Panc1 (cell line): Measurements from ENCODE around the gene RRM2. TPM values are rescaled to one million over a fixed set of nuclear protein-coding genes. Genes with fewer than 3 reads are reported as not detected.

Source experiments
- ATAC-seq: fragments of 200-7000 bp; cut with Tn5 transposase; 2 replicates; pipeline ENCODE4 v1.9.1; 2020; ENCODE audit warnings: mild to moderate bottlenecking, moderate library complexity
- BruUV-seq: library from RNA; stranded (reverse); fragments of 400-500 nt; replicated peaks from 2 replicates; lab custom pipeline; 2021; lab: Mats Ljungman, UMichigan
- CTCF ChIA-PET: fragments of 300-600 bp; sonication (Branson Sonifier 250); formaldehyde crosslinking; loops from one replicate; lab custom pipeline; 2022; ENCODE audit warnings: antibody characterized with exemption; lab: Charles Lee
- POLR2A ChIA-PET: fragments of 300-600 bp; sonication (Branson Sonifier 250); formaldehyde crosslinking; loops from one replicate; lab custom pipeline; 2022; ENCODE audit warnings: antibody characterized with exemption; lab: Charles Lee
- DNase-seq: peaks from one replicate; pipeline ENCODE4 v3.0.0-alpha.2; 2010; ENCODE audit warnings: low read depth, low spot score
- H3K27ac ChIP-seq: 2 replicates; pipeline ENCODE4 v1.5.1; 2011; ENCODE audit warnings: mild to moderate bottlenecking, low read length, inconsistent platforms
- H3K27me3 ChIP-seq: fragments of 200-500 bp; sonication (Bioruptor generic); 2 replicates; pipeline ENCODE4 v1.6.0; 2014; ENCODE audit warnings: low read length, inconsistent platforms; ENCODE audit not compliant: control insufficient read depth, insufficient read depth
- H3K36me3 ChIP-seq: fragments of 200-500 bp; sonication (Bioruptor generic); 2 replicates; pipeline ENCODE4 v1.5.1; 2014; ENCODE audit warnings: inconsistent platforms, mild to moderate bottlenecking, low read length, moderate library complexity; ENCODE audit not compliant: control insufficient read depth, insufficient read depth
- H3K4me1 ChIP-seq: 2 replicates; pipeline ENCODE4 v1.5.1; 2011; ENCODE audit warnings: inconsistent platforms, mild to moderate bottlenecking, low read length, moderate library complexity; ENCODE audit not compliant: control insufficient read depth, insufficient read depth
- H3K4me3 ChIP-seq, 2 experiments: 2 replicates each; pipeline ENCODE4 v1.5.1; 2011 to 2012; ENCODE audit warnings: low read depth in 2 of 2, low read length in 2 of 2, mild to moderate bottlenecking in 2 of 2, inconsistent platforms in 1 of 2, moderate library complexity in 1 of 2
- H3K9me3 ChIP-seq: fragments of 200-500 bp; sonication (Bioruptor generic); 2 replicates; pipeline ENCODE4 v1.5.1; 2014; ENCODE audit warnings: low read depth, mild to moderate bottlenecking, inconsistent platforms, low read length, moderate library complexity; ENCODE audit not compliant: control insufficient read depth, insufficient read depth
- CTCF ChIP-seq: fragments of 450-650 bp; IDR thresholded peaks from 2 replicates; pipeline ENCODE4 v1.5.1; 2017; ENCODE audit warnings: mild to moderate bottlenecking
- POLR2AphosphoS5 ChIP-seq: IDR thresholded peaks from 2 replicates; pipeline ENCODE4 v1.6.1; 2012; ENCODE audit warnings: mild to moderate bottlenecking, low read depth, low read length, moderate library complexity
- REST ChIP-seq, 2 experiments: IDR thresholded peaks; 2 replicates each; pipeline ENCODE4 v1.6.1; 2011 to 2012; ENCODE audit warnings: low read depth in 2 of 2, control low read depth in 1 of 2, low read length in 1 of 2, mild to moderate bottlenecking in 1 of 2, moderate library complexity in 1 of 2; ENCODE audit not compliant: insufficient read depth in 1 of 2
- SIN3A ChIP-seq: IDR thresholded peaks from 2 replicates; pipeline ENCODE4 v1.6.1; 2012; ENCODE audit warnings: low read depth, mild to moderate bottlenecking, low read length, moderate library complexity, borderline replicate concordance; ENCODE audit not compliant: insufficient read depth
- TCF7L2 ChIP-seq: IDR thresholded peaks from 2 replicates; pipeline ENCODE4 v1.6.1; 2011; ENCODE audit warnings: mild to moderate bottlenecking, low read depth, low read length, inconsistent platforms
- in situ Hi-C: cut with HindIII; loops from 2 replicates; pipeline ENCODE4 v1.10.0; 2016; ENCODE audit warnings: low sequenced_read_pairs, low pct_unique_long_range_greater_than_20kb
- intact Hi-C: fragments of 100-400 bp; cut with micrococcal nuclease; formaldehyde crosslinking; loops from one replicate; pipeline ENCODE4 v1.10.0; 2022; ENCODE audit not compliant: unreplicated experiment
- total RNA-seq: library from RNA; stranded (reverse); gene quantifications from one replicate; pipeline ENCODE4 v1.2.1, GENCODE V29; 2021; ENCODE audit not compliant: unreplicated experiment

The RRM2 gene
- total RNA-seq, 1 experiment from 2014 or later, result 294 TPM

GRCh38 chr2:10085043-10085667 lies 37.4 kb upstream of the RRM2 start:
- BruUV-seq, result no TSS peak
- peaks cover 11% of the 10 kb centered on the region for H3K4me1 ChIP-seq
- TF ChIP-seq REST (IDR thresholded peaks at IDR 0.05; ENCODE audit: insufficient read depth in 1 of 2, low read depth in 2 of 2, low read length in 1 of 2), result no peak
- no peak for TF ChIP-seq TCF7L2
- TF ChIP-seq CTCF, result no peak
- TF ChIP-seq POLR2AphosphoS5, result no peak
- CTCF ChIA-PET, result interaction anchor here (0.6 to 1.2 kb wide), 2 partner anchors 11 to 13 kb away, joined by 5 to 7 read pairs; no protein-coding TSS in a partner anchor
- no peak for ATAC-seq
- H3K9me3 ChIP-seq, result no peaks in the 10 kb centered on the region
- intact Hi-C loops, result no loop called here
- no peak overlapping the region for H3K4me3 ChIP-seq
- H3K27me3 ChIP-seq, result no peaks in the 10 kb centered on the region
- no peak overlapping the region for H3K27ac ChIP-seq
- no peak for DNase-seq
- POLR2A ChIA-PET, result interaction anchor here (0.5 to 0.6 kb wide), 2 partner anchors 39 to 803 kb away, joined by 3 to 5 read pairs; no protein-coding TSS in a partner anchor
- in situ Hi-C loops, result no loop called here
- H3K36me3 ChIP-seq, result no peaks in the 10 kb centered on the region

- CTCF ChIA-PET, result interaction anchor here (1.2 kb wide), 1 partner anchor 13 kb away, joined by 5 read pairs; no protein-coding TSS in a partner anchor
- no peak overlapping the region for H3K27ac ChIP-seq
- POLR2A ChIA-PET, result no interaction called here
- no peak for TF ChIP-seq POLR2AphosphoS5
- intact Hi-C loops (no loop called here), in situ Hi-C loops (no loop called here)
- H3K4me3 ChIP-seq, result no peak overlapping the region
- H3K4me1 ChIP-seq, result peaks cover 11% of the 10 kb centered on the region
- DNase-seq (no peak), ATAC-seq (no peak)
- no peaks in the 10 kb centered on the region for H3K36me3 ChIP-seq
- no peaks in the 10 kb centered on the region for H3K27me3 ChIP-seq
- H3K9me3 ChIP-seq, result no peaks in the 10 kb centered on the region
- BruUV-seq, result no TSS peak
Observed at GRCh38 chr2:10085668-10086059, 36.9 kb upstream of the RRM2 start.

- intact Hi-C loops, result no loop called here
- BruUV-seq, result no TSS peak
Observed at GRCh38 chr2:10086950-10087349, 35.6 kb upstream of the RRM2 start.

More at GRCh38 chr2:10086950-10087349, 35.6 kb upstream of the RRM2 start:
- Histone ChIP-seq H3K27ac (no peak overlapping the region), H3K9me3 (no peaks in the 10 kb centered on the region), H3K4me1 (0 out of 2 replicates have a peak, but pooled peaks cover 5% of the 10 kb centered on the region), H3K4me3 (no peak overlapping the region), H3K27me3 (no peaks in the 10 kb centered on the region), H3K36me3 (no peaks in the 10 kb centered on the region)
- TF ChIP-seq CTCF (no peak), SIN3A (no peak), TCF7L2 (no peak), POLR2AphosphoS5 (no peak), REST (IDR thresholded peaks at IDR 0.05; ENCODE audit: insufficient read depth in 1 of 2, low read depth in 2 of 2, low read length in 1 of 2) (no peak)
- no peak for ATAC-seq
- DNase-seq, result no peak
- POLR2A ChIA-PET, result no interaction called here
- in situ Hi-C loops, result no loop called here
- CTCF ChIA-PET, result interaction anchor here (1.0 kb wide), 1 partner anchor 10 kb away, joined by 3 read pairs; no protein-coding TSS in a partner anchor
